Osteoblast (primary cell): ENCODE measurements around the gene FOXN4. TPM values are rescaled to one million over a fixed set of nuclear protein-coding genes. Genes with fewer than 3 reads are reported as not detected.

Experiments used
- DNase-seq: peaks from one replicate; pipeline ENCODE4 v3.0.0; 2011; ENCODE audit warnings: low spot score, mixed read lengths; ENCODE audit not compliant: insufficient read length; ENCODE audit errors: missing footprints
- H2AFZ ChIP-seq: 2 replicates; pipeline ENCODE4 v1.6.0; 2011; ENCODE audit warnings: mild to moderate bottlenecking, low read length
- H3K27ac ChIP-seq: 2 replicates; pipeline ENCODE4 v1.5.1; 2011; ENCODE audit warnings: mild to moderate bottlenecking, low read depth, low read length, moderate library complexity
- H3K27me3 ChIP-seq: 2 replicates; pipeline ENCODE4 v1.6.0; 2012; ENCODE audit warnings: mild to moderate bottlenecking, control low read depth, inconsistent platforms, low read length, moderate library complexity; ENCODE audit not compliant: insufficient read depth
- H3K36me3 ChIP-seq: 2 replicates; pipeline ENCODE4 v1.5.1; 2011; ENCODE audit warnings: mild to moderate bottlenecking, low read length, control low read depth, moderate library complexity; ENCODE audit not compliant: insufficient read depth
- H3K4me1 ChIP-seq: 2 replicates; pipeline ENCODE4 v1.5.1; 2011; ENCODE audit warnings: mild to moderate bottlenecking, low read length, control low read depth, moderate library complexity; ENCODE audit not compliant: insufficient read depth
- H3K4me2 ChIP-seq: 2 replicates; pipeline ENCODE4 v1.6.0; 2011; ENCODE audit warnings: mild to moderate bottlenecking, low read length; ENCODE audit not compliant: insufficient read depth
- H3K4me3 ChIP-seq: fragments of 200-600 bp; sonication (generic); 3 replicates; pipeline ENCODE4 v1.5.1; 2012; ENCODE audit warnings: mild to moderate bottlenecking, low read length, inconsistent platforms; ENCODE audit not compliant: insufficient read depth
- H3K79me2 ChIP-seq: 2 replicates; pipeline ENCODE4 v1.6.0; 2012; ENCODE audit warnings: mild to moderate bottlenecking, low read length, control low read depth, inconsistent platforms; ENCODE audit not compliant: insufficient read depth
- H3K9me3 ChIP-seq: 2 replicates; pipeline ENCODE4 v1.5.1; 2011; ENCODE audit warnings: low read depth, low read length, control low read depth
- H4K20me1 ChIP-seq: 2 replicates; pipeline ENCODE4 v1.6.0; 2012; ENCODE audit warnings: mild to moderate bottlenecking, low read length, control low read depth; ENCODE audit not compliant: insufficient read depth
- total RNA-seq: library from RNA; depleted of rRNA; stranded (reverse); fragments of >200 nt; gene quantifications from 2 replicates; pipeline ENCODE4 v1.2.3, GENCODE V29; 2012
- TF ChIP-seq, protein P1 (sequence below): IDR thresholded peaks from 2 replicates; pipeline ENCODE4 v1.5.1; 2011; ENCODE audit warnings: mild to moderate bottlenecking, low read depth, low read length, moderate library complexity; ENCODE audit errors: extremely low read depth

FOXN4 gene
- total RNA-seq, 1 donor: not detected

GRCh38 chr12:109356577-109356976, 47.5 kb upstream of the FOXN4 start:
- Histone ChIP-seq H3K4me2 (no peak overlapping the region), H3K36me3 (no peaks in the 10 kb centered on the region), H3K4me3 (no peak overlapping the region), H2AFZ (no peak overlapping the region), H3K4me1 (no peaks in the 10 kb centered on the region), H3K27me3 (peaks cover 7% of the 10 kb centered on the region), H4K20me1 (no peaks in the 10 kb centered on the region), H3K27ac (no peak overlapping the region), H3K79me2 (no peaks in the 10 kb centered on the region), H3K9me3 (no peaks in the 10 kb centered on the region)
- no peak for DNase-seq
- TF ChIP-seq, protein P1, sequence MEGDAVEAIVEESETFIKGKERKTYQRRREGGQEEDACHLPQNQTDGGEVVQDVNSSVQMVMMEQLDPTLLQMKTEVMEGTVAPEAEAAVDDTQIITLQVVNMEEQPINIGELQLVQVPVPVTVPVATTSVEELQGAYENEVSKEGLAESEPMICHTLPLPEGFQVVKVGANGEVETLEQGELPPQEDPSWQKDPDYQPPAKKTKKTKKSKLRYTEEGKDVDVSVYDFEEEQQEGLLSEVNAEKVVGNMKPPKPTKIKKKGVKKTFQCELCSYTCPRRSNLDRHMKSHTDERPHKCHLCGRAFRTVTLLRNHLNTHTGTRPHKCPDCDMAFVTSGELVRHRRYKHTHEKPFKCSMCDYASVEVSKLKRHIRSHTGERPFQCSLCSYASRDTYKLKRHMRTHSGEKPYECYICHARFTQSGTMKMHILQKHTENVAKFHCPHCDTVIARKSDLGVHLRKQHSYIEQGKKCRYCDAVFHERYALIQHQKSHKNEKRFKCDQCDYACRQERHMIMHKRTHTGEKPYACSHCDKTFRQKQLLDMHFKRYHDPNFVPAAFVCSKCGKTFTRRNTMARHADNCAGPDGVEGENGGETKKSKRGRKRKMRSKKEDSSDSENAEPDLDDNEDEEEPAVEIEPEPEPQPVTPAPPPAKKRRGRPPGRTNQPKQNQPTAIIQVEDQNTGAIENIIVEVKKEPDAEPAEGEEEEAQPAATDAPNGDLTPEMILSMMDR: no peak

DNA sequence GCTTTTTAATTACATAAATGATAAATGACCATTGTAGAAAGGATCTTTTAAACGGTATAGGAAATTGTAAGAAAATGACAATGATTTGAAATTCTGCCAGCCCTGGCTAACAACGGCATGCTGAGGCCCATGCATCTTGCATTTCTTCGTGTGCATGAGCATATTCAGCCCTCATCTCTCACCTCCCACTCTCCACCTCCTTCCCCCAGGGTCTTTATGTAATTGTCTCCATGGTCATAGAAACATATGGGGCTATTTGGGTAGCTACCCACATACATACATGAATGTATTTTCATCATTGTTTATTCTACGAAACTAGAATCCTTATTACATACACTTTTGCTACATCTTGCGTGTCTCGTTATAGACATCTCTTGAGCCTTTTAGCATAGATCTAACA, 43.1 kb upstream of the FOXN4 start:
- Histone ChIP-seq H3K4me2 (no peak overlapping the region), H4K20me1 (no peaks in the 10 kb centered on the region), H2AFZ (no peak overlapping the region), H3K27ac (no peak overlapping the region), H3K4me1 (no peaks in the 10 kb centered on the region), H3K27me3 (peaks cover 9% of the 10 kb centered on the region), H3K36me3 (no peaks in the 10 kb centered on the region), H3K9me3 (no peaks in the 10 kb centered on the region), H3K4me3 (no peak overlapping the region), H3K79me2 (no peaks in the 10 kb centered on the region)
- TF ChIP-seq, protein P1: no peak
- DNase-seq: no peak

GRCh38 chr12:109347589-109347988, 38.5 kb upstream of the FOXN4 start, which contains the start of gene MYO1H:
Gene MYO1H (plus strand): TSS chr12:109347900. CDS start chr12:109347961, 61 bp downstream.
- Histone ChIP-seq H3K27ac (no peak within 1 kb of the TSS), H3K4me3 (no peak within 1 kb of the TSS), H4K20me1 (no peaks in the 10 kb centered on the region), H3K27me3 (peaks cover 5% of the 10 kb centered on the region), H3K4me1 (no peaks in the 10 kb centered on the region), H3K9me3 (no peaks in the 10 kb centered on the region), H3K36me3 (no peaks in the 10 kb centered on the region), H3K79me2 (no peaks in the 10 kb centered on the region), H2AFZ (no peak within 1 kb of the TSS), H3K4me2 (no peak within 1 kb of the TSS)
- DNase-seq: no peak
- TF ChIP-seq, protein P1: no peak

GRCh38 chr12:109346920-109347319, 37.8 kb upstream of the FOXN4 start:
- no peak for DNase-seq
- Histone ChIP-seq H3K9me3 (no peaks in the 10 kb centered on the region), H3K4me1 (no peaks in the 10 kb centered on the region), H3K27me3 (peaks cover 5% of the 10 kb centered on the region), H2AFZ (no peak overlapping the region), H3K27ac (no peak overlapping the region), H3K79me2 (no peaks in the 10 kb centered on the region), H3K4me2 (no peak overlapping the region), H3K4me3 (no peak overlapping the region), H4K20me1 (no peaks in the 10 kb centered on the region), H3K36me3 (no peaks in the 10 kb centered on the region)
- TF ChIP-seq, protein P1: no peak
